Measurements from ENCODE around the gene MSX1. TPM values are rescaled to one million over a fixed set of nuclear protein-coding genes. Genes with fewer than 3 reads are reported as not detected.

MSX1 gene
- total and polyA plus RNA-seq, 12 donors, result 1.8 to 30.3 (median 7.2) TPM

DNA sequence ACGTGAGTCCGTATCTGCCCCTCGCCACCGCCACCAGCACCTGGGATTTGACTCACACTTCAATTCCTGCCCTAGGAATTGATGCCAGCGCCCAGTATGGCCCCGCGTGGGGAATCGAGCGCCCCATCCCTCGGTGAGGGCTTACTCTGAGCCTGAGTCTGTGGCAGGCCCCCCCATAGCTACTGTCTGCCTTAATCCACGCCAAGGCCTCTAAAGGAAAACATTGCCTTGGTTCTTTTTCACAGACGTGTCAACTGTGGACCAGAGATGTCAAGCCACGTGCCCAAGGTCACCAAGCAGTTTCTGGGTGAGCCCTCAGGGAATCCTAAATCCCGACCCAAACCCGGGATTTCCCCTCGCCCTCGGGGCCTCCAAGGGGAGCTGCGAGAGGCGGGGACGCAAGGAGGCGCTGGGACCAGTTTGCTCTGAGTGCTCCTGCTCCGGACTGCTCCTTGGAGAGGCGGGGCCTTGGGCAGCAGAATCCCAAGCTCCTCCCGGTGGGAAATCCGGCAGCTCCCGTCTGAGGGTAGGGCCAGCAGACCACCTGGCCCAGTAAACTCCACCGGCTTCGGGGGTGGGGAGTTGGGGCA, 12.9 kb downstream of the MSX1 start:
- Histone ChIP-seq H3K27ac (no peak overlapping the region), H3K9me3 (replicated peaks in 1 of 3) (no peaks in the 10 kb centered on the region), H3K27me3 (peaks cover 75% of the 10 kb centered on the region), H3K4me3 (no peak overlapping the region), H3K36me3 (replicated peaks in 1 of 2) (no peaks in the 10 kb centered on the region), H3K4me1 (replicated peaks in 1 of 2) (no peaks in the 10 kb centered on the region)
- WGBS, 4 donors, result 5 to 8% (median 7%) methylated on average over 4 to 28 of the region's 28 CpGs
- TF ChIP-seq CTCF (IDR thresholded peaks at IDR 0.05), result no peak
- no peak for TF ChIP-seq POLR2A (IDR thresholded peaks at IDR 0.05)
- intact Hi-C loops (cut with DNase I), result no loop called here
- DNase-seq, result no peak

GRCh38 chr4:4873203-4873602, 13.7 kb downstream of the MSX1 start:
- TF ChIP-seq POLR2A (IDR thresholded peaks at IDR 0.05) (no peak), CTCF (IDR thresholded peaks at IDR 0.05) (no peak)
- Histone ChIP-seq H3K4me1 (replicated peaks in 1 of 2) (no peaks in the 10 kb centered on the region), H3K36me3 (replicated peaks in 1 of 2) (no peaks in the 10 kb centered on the region), H3K27ac (no peak overlapping the region), H3K4me3 (no peak overlapping the region), H3K9me3 (replicated peaks in 1 of 3) (no peaks in the 10 kb centered on the region), H3K27me3 (peaks cover 67% of the 10 kb centered on the region)
- WGBS, 4 donors, result 34 to 51% (median 40%) methylated on average over 11 of the region's 11 CpGs
- DNase-seq, result no peak
- intact Hi-C loops (cut with DNase I), result no loop called here

GRCh38 chr4:4874254-4874653, 14.8 kb downstream of the MSX1 start:
- Histone ChIP-seq H3K27ac (no peak overlapping the region), H3K4me1 (replicated peaks in 1 of 2) (no peaks in the 10 kb centered on the region), H3K36me3 (replicated peaks in 1 of 2) (no peaks in the 10 kb centered on the region), H3K4me3 (no peak overlapping the region), H3K9me3 (replicated peaks in 1 of 3) (no peaks in the 10 kb centered on the region), H3K27me3 (peaks cover 62% of the 10 kb centered on the region)
- intact Hi-C loops (cut with DNase I), result no loop called here
- DNase-seq, result no peak
- WGBS, 4 donors, result 75 to 81% (median 76%) methylated on average over 2 of the region's 2 CpGs
- TF ChIP-seq POLR2A (IDR thresholded peaks at IDR 0.05), result no peak
- no peak for TF ChIP-seq CTCF (IDR thresholded peaks at IDR 0.05)

DNA sequence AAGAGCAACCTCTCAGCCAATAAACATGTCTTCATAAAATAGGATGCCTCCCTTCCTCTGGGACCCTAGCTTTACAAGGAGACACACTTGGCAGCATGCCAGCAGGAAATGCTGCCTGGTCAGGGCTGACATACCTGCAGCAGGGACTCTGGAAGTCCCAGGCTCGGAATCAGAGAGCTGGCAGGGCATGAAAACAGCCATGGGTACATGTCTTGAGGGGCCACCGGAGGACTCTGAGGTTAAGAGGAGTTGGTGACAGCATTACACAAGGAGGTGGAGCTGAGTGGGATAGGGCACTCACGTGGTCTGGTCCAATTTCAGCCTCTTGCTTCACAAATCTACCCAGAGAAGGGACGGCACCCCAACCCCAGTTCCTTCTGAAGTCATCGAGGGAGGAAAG, 15.7 kb downstream of the MSX1 start:
- WGBS, 4 donors, result 24 to 31% (median 30%) methylated on average over 3 to 5 of the region's 5 CpGs
- H3K27ac ChIP-seq, result no peak overlapping the region
- DNase-seq, result no peak
- intact Hi-C loops (cut with DNase I), result no loop called here
- no peak overlapping the region for H3K4me3 ChIP-seq
- TF ChIP-seq POLR2A (IDR thresholded peaks at IDR 0.05), result no peak
- no peak for TF ChIP-seq CTCF (IDR thresholded peaks at IDR 0.05)
- no peaks in the 10 kb centered on the region for H3K9me3 ChIP-seq (replicated peaks in 1 of 3)
- peaks cover 53% of the 10 kb centered on the region for H3K27me3 ChIP-seq
- H3K36me3 ChIP-seq (replicated peaks in 1 of 2), result no peaks in the 10 kb centered on the region
- no peaks in the 10 kb centered on the region for H3K4me1 ChIP-seq (replicated peaks in 1 of 2)
